T-helper 17 cell (primary cell): Measurements from ENCODE around the gene UNC5A. TPM values are rescaled to one million over a fixed set of nuclear protein-coding genes. Genes with fewer than 3 reads are reported as not detected.

Experiments
- ATAC-seq: fragments of 150-1000 bp; cut with Tn5 transposase; 2 replicates; pipeline ENCODE4 v1.10.0; 2021; ENCODE audit warnings: mild to moderate bottlenecking, moderate library complexity
- DNase-seq, 3 donors: peaks; one replicate each; pipeline versions ENCODE4 v3.0.0 to v3.0.0-alpha.2; 2020 to 2021
- H3K9me3 ChIP-seq: one replicate; pipeline ENCODE4 v1.7.0; 2013; ENCODE audit warnings: low read length, mild to moderate bottlenecking; ENCODE audit not compliant: control insufficient read depth, poor library complexity, severe bottlenecking
- H3K27ac Mint-ChIP-seq: one replicate; pipeline ENCODE4 v1.8.0; 2022; ENCODE audit warnings: mild to moderate bottlenecking, moderate library complexity, mixed read lengths
- H3K27me3 Mint-ChIP-seq: one replicate; pipeline ENCODE4 v1.8.0; 2022; ENCODE audit warnings: mixed read lengths
- H3K36me3 Mint-ChIP-seq: one replicate; pipeline ENCODE4 v1.8.0; 2022; ENCODE audit warnings: low read depth, mixed read lengths
- H3K4me1 Mint-ChIP-seq: one replicate; pipeline ENCODE4 v1.8.0; 2022; ENCODE audit warnings: mild to moderate bottlenecking, mixed read lengths
- H3K4me3 Mint-ChIP-seq: one replicate; pipeline ENCODE4 v1.8.0; 2022; ENCODE audit warnings: mild to moderate bottlenecking, moderate library complexity, mixed read lengths
- total RNA-seq, 4 donors: library from RNA in 2 of 4; stranded (reverse) in 2 of 4; gene quantifications; one replicate each; pipeline ENCODE4 v1.2.3 and lab custom pipeline; 2022 to 2026

The UNC5A gene
- total RNA-seq, 2 donors from 2014 or later, result not detected

- Mint-ChIP-seq H3K4me3 (no peak overlapping the region), H3K4me1 (no peaks in the 10 kb centered on the region), H3K36me3 (peaks cover 2% of the 10 kb centered on the region), H3K27ac (no peak overlapping the region), H3K27me3 (peaks cover 55% of the 10 kb centered on the region)
- ATAC-seq, result no peak
- H3K9me3 ChIP-seq, result no peaks in the 10 kb centered on the region
- DNase-seq, result no peak
Measured at GRCh38 chr5:176788091-176788490, 22.3 kb upstream of the UNC5A start.

DNA sequence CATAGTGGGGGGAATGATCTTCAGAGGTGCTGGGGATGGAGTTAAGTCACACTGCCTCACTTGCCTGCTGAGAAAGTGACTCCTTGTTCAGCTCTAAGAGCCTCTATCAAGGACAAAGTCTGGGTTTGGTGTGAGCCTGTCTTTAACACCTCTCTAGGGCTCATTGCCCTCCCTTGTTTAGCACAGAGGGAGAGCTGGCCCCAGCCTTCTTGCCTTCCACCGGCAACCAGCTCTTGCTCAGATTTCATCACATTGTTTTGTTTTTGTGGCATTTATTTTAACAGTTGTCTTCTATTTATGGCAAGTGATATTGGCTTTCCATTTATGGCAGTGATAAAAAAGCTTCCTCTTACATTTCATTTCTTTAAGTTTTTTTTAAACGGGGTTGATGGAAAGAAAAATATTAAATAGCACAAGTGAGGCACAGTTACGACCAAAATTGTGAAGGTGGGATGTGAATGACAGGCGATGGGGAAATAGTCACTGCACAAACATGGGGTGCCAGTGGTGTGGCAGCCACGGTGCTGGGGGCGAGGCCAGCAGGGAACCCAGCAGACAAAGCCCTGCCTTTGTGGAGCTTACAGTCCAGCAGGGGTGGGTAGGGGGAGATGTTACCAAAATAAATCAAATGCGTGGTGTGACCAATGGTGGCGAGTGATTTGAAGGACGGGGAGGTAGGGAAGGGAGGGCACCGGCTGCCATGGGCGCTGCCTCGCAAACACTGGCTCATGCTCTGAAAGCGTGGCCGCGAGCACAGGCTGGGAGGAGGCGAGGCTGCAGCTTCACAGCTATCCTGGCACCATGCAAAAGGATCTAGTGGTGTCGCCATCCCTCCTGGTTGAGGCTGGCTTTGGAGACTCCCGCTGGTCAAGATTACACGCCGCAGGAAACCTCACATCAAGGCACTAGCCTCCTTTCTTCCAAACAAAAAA, 21.2 kb upstream of the UNC5A start:
- DNase-seq (no peak), ATAC-seq (no peak)
- no peaks in the 10 kb centered on the region for H3K9me3 ChIP-seq
- Mint-ChIP-seq H3K36me3 (peaks cover 2% of the 10 kb centered on the region), H3K4me1 (no peaks in the 10 kb centered on the region), H3K4me3 (no peak overlapping the region), H3K27ac (no peak overlapping the region), H3K27me3 (peaks cover 65% of the 10 kb centered on the region)

- Mint-ChIP-seq H3K27me3 (peaks cover 68% of the 10 kb centered on the region), H3K4me1 (no peaks in the 10 kb centered on the region), H3K27ac (no peak overlapping the region), H3K36me3 (peaks cover 5% of the 10 kb centered on the region), H3K4me3 (no peak overlapping the region)
- no peak for ATAC-seq
- H3K9me3 ChIP-seq, result no peaks in the 10 kb centered on the region
- no peak for DNase-seq
Measured at GRCh38 chr5:176789873-176790615, 20.3 kb upstream of the UNC5A start.

DNA sequence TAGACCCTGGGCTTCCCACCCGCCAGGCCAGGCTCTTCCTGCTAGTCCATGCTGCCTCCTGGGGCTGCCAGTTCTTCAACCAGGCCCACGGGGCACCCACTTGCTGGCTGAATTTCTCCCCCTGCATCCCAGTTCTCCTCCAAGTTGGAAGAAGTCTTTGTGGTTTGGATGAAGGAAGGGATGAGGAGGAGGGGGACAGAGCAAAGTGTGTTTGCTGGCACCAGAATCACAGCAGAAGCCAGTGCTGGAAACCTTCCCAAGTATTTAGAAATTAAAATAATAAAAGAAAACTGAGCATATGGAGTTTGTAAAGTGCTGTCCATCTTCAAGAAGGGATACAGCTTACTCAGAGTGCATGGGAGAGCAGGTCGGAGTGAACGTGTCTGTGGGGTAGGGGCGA, 19.4 kb upstream of the UNC5A start:
- H3K4me1 Mint-ChIP-seq, result peaks cover 3% of the 10 kb centered on the region
- H3K4me3 Mint-ChIP-seq, result no peak overlapping the region
- ATAC-seq, result no peak
- DNase-seq, result no peak
- no peak overlapping the region for H3K27ac Mint-ChIP-seq
- peaks cover 70% of the 10 kb centered on the region for H3K27me3 Mint-ChIP-seq
- H3K9me3 ChIP-seq, result no peaks in the 10 kb centered on the region
- peaks cover 5% of the 10 kb centered on the region for H3K36me3 Mint-ChIP-seq

DNA sequence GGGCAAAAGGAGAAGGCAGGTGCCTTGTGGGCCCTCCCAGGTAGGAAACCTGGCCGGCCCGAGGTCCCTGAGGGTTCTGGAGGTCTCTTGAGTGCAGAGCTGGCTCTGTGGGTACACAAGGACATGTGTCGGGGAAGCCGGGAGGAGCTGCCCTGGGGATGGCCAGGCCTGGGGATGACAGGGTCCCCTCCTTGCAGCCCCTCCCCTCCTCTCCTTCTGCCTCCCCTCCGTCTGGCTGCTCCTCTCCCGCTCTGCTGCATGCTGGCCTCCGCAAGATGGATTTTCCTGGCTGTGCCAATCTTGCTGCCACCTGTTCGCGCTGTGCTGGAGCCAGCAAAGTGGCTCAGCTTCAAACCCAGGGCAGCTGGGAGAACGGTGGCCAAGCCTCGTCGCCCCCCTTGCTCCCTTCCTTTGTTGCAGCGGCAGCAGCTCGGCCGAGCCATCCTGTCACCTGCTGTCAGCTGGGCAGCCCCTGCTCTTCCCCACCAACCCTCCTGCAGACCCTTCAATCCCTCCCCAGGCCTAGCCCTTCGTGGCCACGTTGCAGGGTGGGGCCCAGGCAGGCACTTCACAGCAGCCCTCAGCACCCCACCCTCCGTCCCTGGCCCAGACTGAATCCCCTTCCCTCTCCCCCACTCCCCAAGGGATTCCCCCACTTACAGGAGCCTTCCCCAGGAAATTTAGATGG, 17.6 kb upstream of the UNC5A start:
- Mint-ChIP-seq H3K27me3 (peaks cover 74% of the 10 kb centered on the region), H3K27ac (no peak overlapping the region), H3K4me1 (peaks cover 3% of the 10 kb centered on the region), H3K4me3 (no peak overlapping the region), H3K36me3 (peaks cover 8% of the 10 kb centered on the region)
- H3K9me3 ChIP-seq, result no peaks in the 10 kb centered on the region
- DNase-seq, result no peak
- no peak for ATAC-seq

GRCh38 chr5:176793343-176793699, 17.0 kb upstream of the UNC5A start:
- no peaks in the 10 kb centered on the region for H3K9me3 ChIP-seq
- ATAC-seq (no peak), DNase-seq (no peak)
- no peak overlapping the region for H3K4me3 Mint-ChIP-seq
- peaks cover 69% of the 10 kb centered on the region for H3K27me3 Mint-ChIP-seq
- H3K4me1 Mint-ChIP-seq, result peaks cover 3% of the 10 kb centered on the region
- H3K36me3 Mint-ChIP-seq, result peaks cover 8% of the 10 kb centered on the region
- H3K27ac Mint-ChIP-seq, result no peak overlapping the region

GRCh38 chr5:176793736-176794135, 16.6 kb upstream of the UNC5A start:
- no peaks in the 10 kb centered on the region for H3K9me3 ChIP-seq
- peaks cover 3% of the 10 kb centered on the region for H3K4me1 Mint-ChIP-seq
- H3K27ac Mint-ChIP-seq, result no peak overlapping the region
- peaks cover 66% of the 10 kb centered on the region for H3K27me3 Mint-ChIP-seq
- no peak overlapping the region for H3K4me3 Mint-ChIP-seq
- ATAC-seq (no peak), DNase-seq (no peak)
- peaks cover 8% of the 10 kb centered on the region for H3K36me3 Mint-ChIP-seq

GRCh38 chr5:176794509-176794908, 15.8 kb upstream of the UNC5A start:
- no peak for DNase-seq
- Mint-ChIP-seq H3K27ac (no peak overlapping the region), H3K36me3 (peaks cover 8% of the 10 kb centered on the region), H3K4me3 (no peak overlapping the region), H3K4me1 (peaks cover 3% of the 10 kb centered on the region), H3K27me3 (peaks cover 58% of the 10 kb centered on the region)
- no peak for ATAC-seq
- H3K9me3 ChIP-seq, result no peaks in the 10 kb centered on the region

DNA sequence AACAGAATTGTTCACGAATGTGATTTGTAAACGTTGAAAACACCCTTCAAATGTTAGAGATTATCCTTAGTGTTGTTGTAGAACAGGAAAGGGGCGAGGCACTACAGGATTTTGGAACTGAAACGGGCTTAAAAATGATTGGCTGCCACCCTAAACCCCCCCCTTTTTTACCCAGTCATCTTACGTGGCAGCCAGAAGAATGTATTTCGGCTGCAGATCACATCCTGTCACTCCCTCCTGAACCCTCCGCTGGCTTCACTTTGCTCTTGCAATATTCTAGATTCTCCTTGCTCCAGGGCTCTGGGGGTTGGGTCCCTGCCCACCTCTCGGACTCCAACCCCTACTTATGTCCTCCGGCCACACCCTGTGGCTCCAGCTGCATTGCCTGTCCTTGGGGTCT, 13.9 kb upstream of the UNC5A start:
- H3K4me3 Mint-ChIP-seq, result no peak overlapping the region

DNA sequence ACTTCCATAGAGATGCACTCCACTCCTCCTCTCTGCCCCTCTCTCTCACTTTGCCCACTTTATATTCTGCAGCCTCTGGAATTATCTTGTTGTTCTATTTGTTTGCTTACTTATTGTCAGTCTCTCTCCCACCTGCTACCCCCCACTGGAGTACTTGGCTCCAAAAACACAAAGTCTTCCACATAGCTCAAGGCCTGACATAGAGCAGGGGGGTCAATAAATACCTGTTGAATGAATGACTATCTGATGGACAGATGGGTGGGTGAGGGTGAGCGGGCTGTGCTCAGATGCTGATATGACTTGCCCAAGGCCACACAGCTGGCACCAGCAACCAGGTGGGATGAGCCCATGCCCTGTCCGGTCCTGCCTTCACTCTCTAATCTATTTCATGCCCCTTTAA, 13.4 kb upstream of the UNC5A start:
- no peaks in the 10 kb centered on the region for H3K9me3 ChIP-seq
- Mint-ChIP-seq H3K4me1 (peaks cover 3% of the 10 kb centered on the region), H3K27ac (no peak overlapping the region), H3K4me3 (no peak overlapping the region), H3K27me3 (peaks cover 50% of the 10 kb centered on the region), H3K36me3 (peaks cover 6% of the 10 kb centered on the region)
- no peak for ATAC-seq
- DNase-seq, result no peak

More for the DNA sequence above, 13.9 kb upstream of the UNC5A start:
- peaks cover 3% of the 10 kb centered on the region for H3K4me1 Mint-ChIP-seq
- H3K27ac Mint-ChIP-seq, result no peak overlapping the region
- peaks cover 50% of the 10 kb centered on the region for H3K27me3 Mint-ChIP-seq
- peaks cover 6% of the 10 kb centered on the region for H3K36me3 Mint-ChIP-seq
- H3K9me3 ChIP-seq, result no peaks in the 10 kb centered on the region
- ATAC-seq (no peak), DNase-seq (no peak)

GRCh38 chr5:176797456-176798050, 12.8 kb upstream of the UNC5A start:
- no peak overlapping the region for H3K27ac Mint-ChIP-seq
- no peak overlapping the region for H3K4me3 Mint-ChIP-seq
- H3K36me3 Mint-ChIP-seq, result peaks cover 6% of the 10 kb centered on the region
- peaks cover 46% of the 10 kb centered on the region for H3K27me3 Mint-ChIP-seq
- H3K4me1 Mint-ChIP-seq, result peaks cover 3% of the 10 kb centered on the region
- DNase-seq (no peak), ATAC-seq (no peak)
- H3K9me3 ChIP-seq, result no peaks in the 10 kb centered on the region

DNA sequence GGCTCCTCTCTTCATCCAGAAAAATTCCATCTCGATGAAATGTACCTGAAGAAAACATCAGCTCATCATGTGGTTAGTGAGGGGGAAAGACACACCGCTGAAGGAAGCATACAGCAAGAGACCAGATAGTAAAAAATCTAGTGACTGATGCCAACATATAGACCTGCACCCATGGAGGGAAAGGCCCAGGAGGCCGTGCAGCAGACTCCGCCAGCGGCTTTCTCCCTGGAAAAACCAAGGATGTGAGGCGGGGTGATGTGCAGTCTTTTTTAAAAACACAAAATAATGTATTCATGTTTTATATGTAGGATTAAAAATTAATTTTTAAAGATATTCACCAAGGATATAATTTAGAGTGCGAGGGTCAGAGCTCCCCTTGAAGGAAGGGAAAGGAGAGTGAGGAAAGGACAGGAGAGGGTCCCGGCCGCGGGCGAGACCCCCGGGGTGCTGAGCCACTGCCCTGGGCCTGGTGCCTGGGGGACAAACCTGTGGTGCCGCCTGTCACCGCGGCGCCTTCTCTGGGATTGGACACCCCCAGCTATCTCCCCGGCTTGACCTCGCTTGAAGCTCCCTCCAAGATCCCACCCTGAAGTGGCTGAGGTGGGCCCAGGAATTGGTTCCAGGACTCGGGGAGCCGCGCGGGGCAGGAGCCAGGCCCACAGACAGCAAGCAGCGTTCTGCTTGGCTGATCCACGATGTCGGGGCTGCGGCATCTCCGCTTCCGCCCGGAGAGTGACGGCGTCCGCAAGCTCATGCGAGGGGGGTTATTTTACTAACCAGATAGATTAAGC, 12.1 kb upstream of the UNC5A start:
- Mint-ChIP-seq H3K4me1 (peaks cover 3% of the 10 kb centered on the region), H3K36me3 (peaks cover 6% of the 10 kb centered on the region), H3K27me3 (peaks cover 43% of the 10 kb centered on the region), H3K27ac (no peak overlapping the region), H3K4me3 (no peak overlapping the region)
- DNase-seq, result no peak
- ATAC-seq, result no peak
- no peaks in the 10 kb centered on the region for H3K9me3 ChIP-seq
